Mammary epithelial cell (primary cell): Measurements from ENCODE around the gene IGHMBP2.

Experiments
- EZH2 ChIP-seq: IDR thresholded peaks from 2 replicates; pipeline ENCODE4 v1.6.1; 2012; ENCODE audit warnings: low read length, inconsistent platforms, borderline replicate concordance
- TF ChIP-seq, protein P1 (sequence below), 2 donors: IDR thresholded peaks in 1 of 2; conservative IDR thresholded peaks in 1 of 2; 2 replicates each; pipeline ENCODE4 v1.5.1; 2011 to 2012; ENCODE audit warnings: inconsistent platforms in 2 of 2, low read length in 2 of 2, mild to moderate bottlenecking in 2 of 2, control low read depth in 1 of 2, low read depth in 1 of 2; ENCODE audit not compliant: insufficient read depth in 1 of 2; ENCODE audit errors: extremely low read depth in 1 of 2

GRCh38 chr11:68978931-68979594 is 75.4 kb downstream of the IGHMBP2 start:
- TF ChIP-seq, protein P1, sequence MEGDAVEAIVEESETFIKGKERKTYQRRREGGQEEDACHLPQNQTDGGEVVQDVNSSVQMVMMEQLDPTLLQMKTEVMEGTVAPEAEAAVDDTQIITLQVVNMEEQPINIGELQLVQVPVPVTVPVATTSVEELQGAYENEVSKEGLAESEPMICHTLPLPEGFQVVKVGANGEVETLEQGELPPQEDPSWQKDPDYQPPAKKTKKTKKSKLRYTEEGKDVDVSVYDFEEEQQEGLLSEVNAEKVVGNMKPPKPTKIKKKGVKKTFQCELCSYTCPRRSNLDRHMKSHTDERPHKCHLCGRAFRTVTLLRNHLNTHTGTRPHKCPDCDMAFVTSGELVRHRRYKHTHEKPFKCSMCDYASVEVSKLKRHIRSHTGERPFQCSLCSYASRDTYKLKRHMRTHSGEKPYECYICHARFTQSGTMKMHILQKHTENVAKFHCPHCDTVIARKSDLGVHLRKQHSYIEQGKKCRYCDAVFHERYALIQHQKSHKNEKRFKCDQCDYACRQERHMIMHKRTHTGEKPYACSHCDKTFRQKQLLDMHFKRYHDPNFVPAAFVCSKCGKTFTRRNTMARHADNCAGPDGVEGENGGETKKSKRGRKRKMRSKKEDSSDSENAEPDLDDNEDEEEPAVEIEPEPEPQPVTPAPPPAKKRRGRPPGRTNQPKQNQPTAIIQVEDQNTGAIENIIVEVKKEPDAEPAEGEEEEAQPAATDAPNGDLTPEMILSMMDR (conservative IDR thresholded peaks at IDR 0.05 in 1 of 2, IDR thresholded peaks at IDR 0.05 in 1 of 2; ENCODE audit: extremely low read depth in 1 of 2, insufficient read depth in 1 of 2, low read depth in 1 of 2, low read length in 2 of 2): no peak
- no peak for TF ChIP-seq EZH2
